Stimulated activated CD8-positive, alpha-beta memory T cell treated with anti-CD3 and anti-CD28 coated beads, Interleukin-15, amount 100 ng/mL, for 24 hours (primary cell): Measurements from ENCODE around the gene UBA52.

ENCODE experiments used
- DNase-seq: peaks from one replicate; pipeline ENCODE4 v3.0.0-alpha.2; 2020; ENCODE audit warnings: low read depth

Gene UBA52

GRCh38 chr19:18608805-18609716, 37.4 kb downstream of the UBA52 start:
- no peak for DNase-seq

GRCh38 chr19:18609717-18610051, 38.0 kb downstream of the UBA52 start:
- DNase-seq = no peak

GRCh38 chr19:18610245-18610555, 38.5 kb downstream of the UBA52 start:
- no peak for DNase-seq

GRCh38 chr19:18610556-18611326, 39.1 kb downstream of the UBA52 start:
- DNase-seq = no peak

- DNase-seq = no peak
Observed at GRCh38 chr19:18611327-18612050, 39.8 kb downstream of the UBA52 start.

GRCh38 chr19:18612051-18612771, 40.6 kb downstream of the UBA52 start:
- no peak for DNase-seq

GRCh38 chr19:18612772-18613588, 41.3 kb downstream of the UBA52 start, which contains the start of gene TMEM59L:
TSS of gene TMEM59L (plus strand) at chr19:18612870. CDS start at chr19:18612959, 89 bp downstream.
- DNase-seq = no peak

- DNase-seq = no peak
Observed at GRCh38 chr19:18613589-18614234, 42.1 kb downstream of the UBA52 start.

GRCh38 chr19:18616023-18616422, 44.4 kb downstream of the UBA52 start:
- no peak for DNase-seq

- no peak for DNase-seq
Observed at GRCh38 chr19:18617562-18617961, 45.9 kb downstream of the UBA52 start.

GRCh38 chr19:18618236-18618635, 46.6 kb downstream of the UBA52 start:
- no peak for DNase-seq

- no peak for DNase-seq
Observed at GRCh38 chr19:18620311-18620710, 48.7 kb downstream of the UBA52 start.

GRCh38 chr19:18620902-18621301, 49.2 kb downstream of the UBA52 start:
- no peak for DNase-seq

- no peak for DNase-seq
Observed at GRCh38 chr19:18626906-18627305, 55.2 kb downstream of the UBA52 start.
